CMK (cell line): ENCODE measurements around the gene RBM11.

Experiments used
- DNase-seq: peaks from one replicate; pipeline ENCODE4 v3.0.0-alpha.2; 2010; ENCODE audit warnings: low read depth

The RBM11 gene

GRCh38 chr21:14271053-14271452 lies 55.1 kb downstream of the RBM11 start:
- no peak for DNase-seq

- DNase-seq, result no peak
Observed at GRCh38 chr21:14271641-14272040, 55.7 kb downstream of the RBM11 start.

GRCh38 chr21:14273736-14274538 lies 58.0 kb downstream of the RBM11 start:
- no peak for DNase-seq

- DNase-seq, result no peak
Observed at GRCh38 chr21:14275702-14276205, 59.8 kb downstream of the RBM11 start.
